Caki2 (cell line): ENCODE measurements around the gene AWAT2. TPM values are rescaled to one million over a fixed set of nuclear protein-coding genes. Genes with fewer than 3 reads are reported as not detected.
"Not testable (repeated sequence)": the region's sequence is repeated elsewhere in the genome, so short reads cannot be mapped to it uniquely, and the experiment has no call there.

Experiments
- DNase-seq: peaks from one replicate; pipeline ENCODE4 v3.0.0-alpha.2; 2015; ENCODE audit warnings: low read depth
- in situ Hi-C: cut with HindIII; loops from 2 replicates; pipeline ENCODE4 v1.10.0; 2016; ENCODE audit warnings: low sequenced_read_pairs, low pct_unique_long_range_greater_than_20kb, mixed read lengths
- total RNA-seq: library from RNA; depleted of rRNA; stranded (reverse); fragments of >200 nt; shearing (Covaris generic); gene quantifications from 2 replicates; pipeline ENCODE4 v1.2.3, GENCODE V29; 2014; ENCODE audit warnings: low replicate concordance; rRNA removed

Gene AWAT2
- total RNA-seq, 1 experiment from 2014 or later: not detected

- DNase-seq: no peak
- in situ Hi-C loops: no loop called here
These were observed 39.8 kb downstream of the AWAT2 start for GRCh38 chrX:70009970-70010369.

- no peak for DNase-seq
- in situ Hi-C loops: no loop called here
These were observed 40.7 kb downstream of the AWAT2 start for GRCh38 chrX:70009049-70009448.

- in situ Hi-C loops: no loop called here
- DNase-seq: no peak
These were observed 41.8 kb downstream of the AWAT2 start for GRCh38 chrX:70007946-70008345.

- DNase-seq: no peak
These were observed 47.9 kb downstream of the AWAT2 start for GRCh38 chrX:70001708-70002341.

GRCh38 chrX:70001269-70001668 lies 48.5 kb downstream of the AWAT2 start:
- DNase-seq: no peak
- in situ Hi-C loops: no loop called here

More at GRCh38 chrX:70001708-70002341, 47.9 kb downstream of the AWAT2 start:
- in situ Hi-C loops: no loop called here

GRCh38 chrX:69998299-69998698 lies 51.4 kb downstream of the AWAT2 start:
- in situ Hi-C loops, DNase-seq: not testable (repeated sequence)

GRCh38 chrX:69996113-69996468 lies 53.6 kb downstream of the AWAT2 start:
- in situ Hi-C loops: no loop called here
- no peak for DNase-seq

GRCh38 chrX:69995362-69996112 lies 54.2 kb downstream of the AWAT2 start:
- no peak for DNase-seq
- in situ Hi-C loops: no loop called here

GRCh38 chrX:69993494-69993893 lies 56.2 kb downstream of the AWAT2 start:
- DNase-seq: no peak
- in situ Hi-C loops: no loop called here

- in situ Hi-C loops: no loop called here
- no peak for DNase-seq
These were observed 58.1 kb downstream of the AWAT2 start for GRCh38 chrX:69991685-69992084.

Other genes starting within 250 kb of the AWAT2 start
- gene OTUD6A, start 12.5 kb upstream of the AWAT2 start, total RNA-seq: not detected in 2 replicates
- 64.9 and 95.2 TPM in 2 replicates for gene IGBP1, start 83.5 kb upstream of the AWAT2 start, total RNA-seq
- gene DGAT2L6, start 127.5 kb upstream of the AWAT2 start, total RNA-seq: not detected in 2 replicates
- not detected in 2 replicates for gene AWAT1, start 184.7 kb upstream of the AWAT2 start, total RNA-seq
- gene P2RY4, start 210.3 kb upstream of the AWAT2 start, total RNA-seq: not detected in 2 replicates
- gene ARR3, start 218.4 kb upstream of the AWAT2 start, total RNA-seq: not detected in 2 replicates
- gene RAB41, start 232.2 kb upstream of the AWAT2 start, total RNA-seq: not detected in 2 replicates
- gene PDZD11, start 240.0 kb upstream of the AWAT2 start, total RNA-seq: 31.7 and 51.1 TPM in 2 replicates
- gene KIF4A, start 240.2 kb upstream of the AWAT2 start, total RNA-seq: 18.1 and 19.9 TPM in 2 replicates